OCI-LY1 (cell line): ENCODE results near the gene MIB2.
"Not testable (repeated sequence)": the region's sequence is repeated elsewhere in the genome, so short reads cannot be mapped to it uniquely, and the experiment has no call there.

Experiments
- H2AFZ ChIP-seq: fragments of 200-600 bp; sonication (generic), shearing (Covaris generic); 2 replicates; pipeline ENCODE4 v1.6.0; 2014; ENCODE audit warnings: antibody characterized with exemption, mild to moderate bottlenecking, low read length
- H3F3A ChIP-seq: fragments of 200-600 bp; sonication (generic), shearing (Covaris generic); 2 replicates; pipeline ENCODE4 v1.6.0; 2014; ENCODE audit warnings: mild to moderate bottlenecking, antibody characterized with exemption, low read length, moderate library complexity; ENCODE audit not compliant: insufficient read depth
- H3K27ac ChIP-seq: fragments of 200-600 bp; sonication (generic); 2 replicates; pipeline ENCODE4 v1.5.1; 2014; ENCODE audit warnings: low read length, mixed run types, mild to moderate bottlenecking, low read depth; ENCODE audit not compliant: poor library complexity, severe bottlenecking
- H3K27me3 ChIP-seq: fragments of 200-600 bp; sonication (generic); 2 replicates; pipeline ENCODE4 v1.6.0; 2014; ENCODE audit warnings: antibody characterized with exemption, mild to moderate bottlenecking, low read length, moderate library complexity; ENCODE audit not compliant: insufficient read depth
- H3K36me3 ChIP-seq: fragments of 200-600 bp; sonication (generic); 2 replicates; pipeline ENCODE4 v1.6.1; 2014; ENCODE audit warnings: mild to moderate bottlenecking, antibody characterized with exemption, low read length, moderate library complexity, mixed read lengths; ENCODE audit not compliant: insufficient read depth
- H3K4me1 ChIP-seq: fragments of 200-600 bp; sonication (generic); 2 replicates; pipeline ENCODE4 v1.5.1; 2014; ENCODE audit warnings: mild to moderate bottlenecking, low read length, moderate library complexity; ENCODE audit not compliant: insufficient read depth, severe bottlenecking
- H3K4me2 ChIP-seq: fragments of 200-600 bp; sonication (generic), shearing (Covaris generic); 2 replicates; pipeline ENCODE4 v1.6.1; 2014; ENCODE audit warnings: low read length
- H3K4me3 ChIP-seq: fragments of 200-600 bp; sonication (generic); 2 replicates; pipeline ENCODE4 v1.5.1; 2014; ENCODE audit warnings: low read length, low read depth, mild to moderate bottlenecking, mixed read lengths; ENCODE audit not compliant: poor library complexity, severe bottlenecking
- H3K79me2 ChIP-seq: fragments of 200-600 bp; shearing (Covaris generic); 2 replicates; pipeline ENCODE4 v1.6.1; 2016; ENCODE audit warnings: mixed run types, low read length, mixed read lengths; ENCODE audit not compliant: insufficient read depth
- H3K9ac ChIP-seq: fragments of 200-600 bp; sonication (generic), shearing (Covaris generic); 2 replicates; pipeline ENCODE4 v1.6.1; 2014; ENCODE audit warnings: mild to moderate bottlenecking, low read length, mixed read lengths
- H3K9me2 ChIP-seq: fragments of 200-600 bp; sonication (generic), shearing (Covaris generic); 2 replicates; pipeline ENCODE4 v1.6.1; 2014; ENCODE audit warnings: low read depth, mild to moderate bottlenecking, low read length, mixed read lengths
- H3K9me3 ChIP-seq: fragments of 200-600 bp; shearing (Covaris generic); 2 replicates; pipeline ENCODE4 v1.6.1; 2014; ENCODE audit warnings: low read length, mixed read lengths
- H4K20me1 ChIP-seq: fragments of 200-600 bp; sonication (generic), shearing (Covaris generic); 2 replicates; pipeline ENCODE4 v1.6.0; 2016; ENCODE audit warnings: mild to moderate bottlenecking, low read length; ENCODE audit not compliant: insufficient read depth
- CTCF ChIP-seq: fragments of 200-600 bp; sonication (generic), shearing (Covaris generic); IDR thresholded peaks from 2 replicates; pipeline ENCODE4 v1.5.1; 2017; ENCODE audit warnings: mild to moderate bottlenecking, antibody characterized with exemption, low read length, moderate library complexity, mixed read lengths
- EZH2 ChIP-seq: fragments of 200-600 bp; sonication (generic), shearing (Covaris generic); IDR thresholded peaks from 2 replicates; pipeline ENCODE4 v1.8.0; 2017; ENCODE audit warnings: borderline replicate concordance, mixed run types, mild to moderate bottlenecking, antibody characterized with exemption, low read length, moderate library complexity, mixed read lengths

MIB2 gene

DNA sequence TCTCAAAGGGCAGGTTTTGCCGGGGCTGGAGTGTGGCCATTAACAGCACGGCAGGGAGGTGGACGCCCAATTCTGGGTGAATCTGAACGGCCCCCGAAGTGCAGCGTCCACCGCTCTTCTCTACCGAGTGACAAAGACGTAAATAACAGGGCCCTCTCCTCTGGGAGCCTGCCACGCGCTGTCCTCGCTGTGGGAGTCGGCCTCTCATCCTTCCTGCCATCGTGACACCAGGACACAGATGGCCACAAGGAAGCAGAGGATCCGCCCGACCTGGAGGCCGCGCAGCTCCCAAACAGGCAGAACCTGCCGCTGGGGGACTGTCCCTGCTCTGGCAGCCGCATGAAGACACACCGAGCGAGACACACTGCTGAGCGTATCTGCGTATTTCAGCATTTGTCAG, 55.6 kb downstream of the MIB2 start:
- Histone ChIP-seq H3K4me3 (no peak overlapping the region), H3F3A (no peaks in the 10 kb centered on the region), H3K9me3 (no peaks in the 10 kb centered on the region), H4K20me1 (no peaks in the 10 kb centered on the region), H3K27me3 (no peaks in the 10 kb centered on the region), H2AFZ (no peak overlapping the region), H3K4me2 (no peak overlapping the region), H3K79me2 (no peaks in the 10 kb centered on the region), H3K9me2 (no peaks in the 10 kb centered on the region), H3K9ac (no peak overlapping the region), H3K27ac (no peak overlapping the region), H3K36me3 (peaks cover 28% of the 10 kb centered on the region; the same call in 1 of the 2 replicates), H3K4me1 (peaks cover 9% of the 10 kb centered on the region)
- TF ChIP-seq CTCF (no peak), EZH2 (no peak)

- Histone ChIP-seq H2AFZ (no peak overlapping the region), H3K9me3 (no peaks in the 10 kb centered on the region), H3K9ac (no peak overlapping the region), H3K9me2 (no peaks in the 10 kb centered on the region), H3K79me2 (no peaks in the 10 kb centered on the region), H3F3A (no peaks in the 10 kb centered on the region), H3K27ac (no peak overlapping the region), H3K4me2 (no peak overlapping the region), H3K27me3 (no peaks in the 10 kb centered on the region), H4K20me1 (no peaks in the 10 kb centered on the region), H3K4me3 (no peak overlapping the region), H3K36me3 (peaks cover 24% of the 10 kb centered on the region; the same call in 1 of the 2 replicates), H3K4me1 (peaks cover 11% of the 10 kb centered on the region)
- TF ChIP-seq CTCF (no peak), EZH2 (no peak)
Observed at GRCh38 chr1:1671365-1672119, 56.2 kb downstream of the MIB2 start.

- no peaks in the 10 kb centered on the region for H3F3A ChIP-seq
- H3K27me3 ChIP-seq, result no peaks in the 10 kb centered on the region
- H2AFZ ChIP-seq, result no peak overlapping the region
- no peak overlapping the region for H3K4me3 ChIP-seq
- no peaks in the 10 kb centered on the region for H3K9me3 ChIP-seq
- H3K9ac ChIP-seq, result no peak overlapping the region
- H3K4me2 ChIP-seq, result no peak overlapping the region
- H3K27ac ChIP-seq, result no peak overlapping the region
- peaks cover 14% of the 10 kb centered on the region for H3K4me1 ChIP-seq
- no peaks in the 10 kb centered on the region for H3K79me2 ChIP-seq
- no peak for TF ChIP-seq CTCF
- TF ChIP-seq EZH2, result no peak
- H4K20me1 ChIP-seq, result no peaks in the 10 kb centered on the region
- peaks cover 24% of the 10 kb centered on the region; the same call in 1 of the 2 replicates for H3K36me3 ChIP-seq
- no peaks in the 10 kb centered on the region for H3K9me2 ChIP-seq
Observed at GRCh38 chr1:1672181-1672965, 57.1 kb downstream of the MIB2 start.

DNA sequence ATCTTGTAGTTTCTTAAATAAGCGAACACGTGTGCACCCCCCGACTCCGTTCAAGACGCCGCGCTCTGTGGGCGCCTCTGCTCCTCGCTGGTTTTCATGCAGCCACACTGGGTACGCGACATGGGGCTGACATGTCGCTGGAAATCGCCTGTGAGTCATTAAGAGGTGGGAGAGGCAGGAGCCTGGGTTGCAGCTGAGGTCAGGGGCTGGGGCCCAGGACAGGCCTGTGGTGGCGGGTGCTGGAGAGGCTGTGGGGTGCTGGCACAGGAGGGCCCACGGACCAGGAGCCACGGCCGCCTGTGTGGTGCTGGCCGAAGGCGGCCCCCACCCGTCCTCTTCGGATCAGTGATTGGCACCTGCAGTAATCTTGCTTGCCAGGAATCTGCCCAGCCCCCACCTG, 59.5 kb downstream of the MIB2 start:
- H4K20me1 ChIP-seq, H3K79me2 ChIP-seq, H2AFZ ChIP-seq, H3F3A ChIP-seq, H3K27me3 ChIP-seq, H3K9me2 ChIP-seq, H3K4me3 ChIP-seq, H3K9ac ChIP-seq, H3K27ac ChIP-seq, H3K4me2 ChIP-seq, H3K9me3 ChIP-seq: not testable (repeated sequence)
- Histone ChIP-seq H3K4me1 (peaks cover 35% of the 10 kb centered on the region), H3K36me3 (peaks cover 18% of the 10 kb centered on the region; the same call in 1 of the 2 replicates)

DNA sequence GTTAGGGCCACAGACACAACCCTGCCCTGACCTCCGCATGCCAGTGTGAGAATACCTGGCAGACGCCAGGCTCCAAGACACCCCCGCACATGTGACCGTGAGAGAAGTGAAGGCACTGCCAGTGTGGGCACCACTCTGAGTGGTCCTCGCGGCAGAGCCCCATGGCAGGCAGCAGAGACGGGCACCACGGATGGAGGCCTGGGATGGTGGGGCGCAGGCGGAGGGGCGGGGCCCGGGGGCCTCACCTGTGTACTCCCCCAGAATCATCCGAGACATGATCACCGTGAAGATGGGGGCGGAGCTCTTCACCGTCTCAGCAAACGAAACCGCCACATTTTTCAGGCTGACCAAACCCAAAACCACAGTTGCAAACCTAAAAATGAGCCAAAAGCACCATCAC, 59.9 kb downstream of the MIB2 start:
- peaks cover 17% of the 10 kb centered on the region; the same call in 1 of the 2 replicates for H3K36me3 ChIP-seq
- not testable (repeated sequence) for H3K4me3 ChIP-seq, H4K20me1 ChIP-seq, H3F3A ChIP-seq, H3K9me3 ChIP-seq, H3K27ac ChIP-seq, H3K9me2 ChIP-seq, H3K9ac ChIP-seq, H3K4me2 ChIP-seq, H3K79me2 ChIP-seq, H3K27me3 ChIP-seq, H2AFZ ChIP-seq
- H3K4me1 ChIP-seq, result peaks cover 35% of the 10 kb centered on the region
